Gastrocnemius medialis (tissue), 4 donors: ENCODE results near the gene NOTCH1. TPM values are rescaled to one million over a fixed set of nuclear protein-coding genes. Genes with fewer than 3 reads are reported as not detected.

Experiments used
- ATAC-seq, 2 donors: fragments of 150-250 bp; one replicate each; pipeline ENCODE4 v1.9.1; 2016
- DNase-seq, 2 donors: peaks; one replicate each; pipeline ENCODE4 v3.0.0-alpha.2; 2019
- H3K27ac ChIP-seq, 4 donors: fragments of 200-600 bp; sonication (generic); 1 replicate in 1 of 4; 2 replicates in 3 of 4; pipeline ENCODE4 v1.5.1; 2016 to 2018; ENCODE audit warnings: mild to moderate bottlenecking in 2 of 4, moderate library complexity in 1 of 4
- H3K27me3 ChIP-seq, 3 donors: fragments of 200-600 bp; sonication (generic) in 2 of 3; 1 replicate in 1 of 3; 2 replicates in 2 of 3; pipeline versions ENCODE4 v1.5.1 to v1.6.0; 2016 to 2019; ENCODE audit warnings: mild to moderate bottlenecking in 1 of 3, moderate library complexity in 1 of 3
- H3K36me3 ChIP-seq, 2 donors: fragments of 200-600 bp; sonication (generic) in 1 of 2; one replicate each; pipeline ENCODE4 v1.5.1; 2017 to 2018
- H3K4me1 ChIP-seq, 2 donors: fragments of 200-600 bp; sonication (generic) in 1 of 2; one replicate each; pipeline ENCODE4 v1.5.1; 2016 to 2017; ENCODE audit warnings: mild to moderate bottlenecking in 2 of 2
- H3K4me3 ChIP-seq, 4 donors: fragments of 200-600 bp; sonication (generic) in 3 of 4; 1 replicate in 1 of 4; 2 replicates in 3 of 4; pipeline ENCODE4 v1.5.1; 2016 to 2019; ENCODE audit warnings: mild to moderate bottlenecking in 2 of 4
- H3K9me3 ChIP-seq, 3 donors: fragments of 200-600 bp; sonication (generic) in 2 of 3; 1 replicate in 1 of 3; 2 replicates in 2 of 3; pipeline ENCODE4 v1.5.1; 2016 to 2019
- POLR2A ChIP-seq, 2 donors: fragments of 450-650 bp; IDR thresholded peaks; one replicate each; pipeline ENCODE4 v1.6.1; 2017; ENCODE audit warnings: antibody characterized with exemption in 2 of 2, mild to moderate bottlenecking in 2 of 2, moderate library complexity in 2 of 2
- in situ Hi-C, 4 donors: fragments of 200-750 bp; cut with MboI; loops; one replicate each; pipeline versions ENCODE4 v1.15.0 to v1.8.0; 2017; ENCODE audit warnings: low sequenced_read_pairs in 4 of 4
- intact Hi-C: fragments of 100-400 bp; cut with DNase I; formaldehyde crosslinking; loops from one replicate; pipeline ENCODE4 v1.15.1; 2023; ENCODE audit warnings: low total_unique reads
- total RNA-seq, 4 donors: library from RNA; depleted of rRNA; stranded (reverse); fragments of >200 nt; gene quantifications; one replicate each; pipeline versions ENCODE4 v1.1.0 to v1.2.3, GENCODE V29; 2016
- TF ChIP-seq, protein P1 (sequence below), 5 experiments: fragments of 450-650 bp in 3 of 5; fragments of 200-600 bp in 2 of 5; sonication (generic) in 2 of 5; IDR thresholded peaks in 4 of 5; conservative IDR thresholded peaks in 1 of 5; 1 replicate in 4 of 5; 2 replicates in 1 of 5; pipeline ENCODE4 v1.5.1; 2016 to 2019; ENCODE audit warnings: antibody characterized with exemption in 5 of 5, mild to moderate bottlenecking in 3 of 5, moderate library complexity in 3 of 5

NOTCH1 gene
- total RNA-seq, 4 donors from 2014 or later = 6.3 to 15.4 (median 8.2) TPM

GRCh38 chr9:136527721-136528710 lies 17.8 kb downstream of the NOTCH1 start:
- DNase-seq (no peak), ATAC-seq (no peak)
- Histone ChIP-seq H3K36me3 (no peaks in the 10 kb centered on the region), H3K4me3 (no peak overlapping the region), H3K9me3 (no peaks in the 10 kb centered on the region), H3K27me3 (no peaks in the 10 kb centered on the region), H3K27ac (peak overlapping the region; percentile 51 to 75 (median 58)), H3K4me1 (peaks cover 48 to 68% of the 10 kb centered on the region in 2 donors)
- in situ Hi-C loops (no loop called here), intact Hi-C loops (loop anchor here (5.0 to 10.0 kb wide), 2 partner anchors 41 to 107 kb away; no protein-coding TSS in a partner anchor)
- no peak for TF ChIP-seq POLR2A (IDR thresholded peaks at IDR 0.05)
- TF ChIP-seq, protein P1, sequence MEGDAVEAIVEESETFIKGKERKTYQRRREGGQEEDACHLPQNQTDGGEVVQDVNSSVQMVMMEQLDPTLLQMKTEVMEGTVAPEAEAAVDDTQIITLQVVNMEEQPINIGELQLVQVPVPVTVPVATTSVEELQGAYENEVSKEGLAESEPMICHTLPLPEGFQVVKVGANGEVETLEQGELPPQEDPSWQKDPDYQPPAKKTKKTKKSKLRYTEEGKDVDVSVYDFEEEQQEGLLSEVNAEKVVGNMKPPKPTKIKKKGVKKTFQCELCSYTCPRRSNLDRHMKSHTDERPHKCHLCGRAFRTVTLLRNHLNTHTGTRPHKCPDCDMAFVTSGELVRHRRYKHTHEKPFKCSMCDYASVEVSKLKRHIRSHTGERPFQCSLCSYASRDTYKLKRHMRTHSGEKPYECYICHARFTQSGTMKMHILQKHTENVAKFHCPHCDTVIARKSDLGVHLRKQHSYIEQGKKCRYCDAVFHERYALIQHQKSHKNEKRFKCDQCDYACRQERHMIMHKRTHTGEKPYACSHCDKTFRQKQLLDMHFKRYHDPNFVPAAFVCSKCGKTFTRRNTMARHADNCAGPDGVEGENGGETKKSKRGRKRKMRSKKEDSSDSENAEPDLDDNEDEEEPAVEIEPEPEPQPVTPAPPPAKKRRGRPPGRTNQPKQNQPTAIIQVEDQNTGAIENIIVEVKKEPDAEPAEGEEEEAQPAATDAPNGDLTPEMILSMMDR (IDR thresholded peaks at IDR 0.05 in 4 of 5, conservative IDR thresholded peaks at IDR 0.05 in 1 of 5) = no peak

DNA sequence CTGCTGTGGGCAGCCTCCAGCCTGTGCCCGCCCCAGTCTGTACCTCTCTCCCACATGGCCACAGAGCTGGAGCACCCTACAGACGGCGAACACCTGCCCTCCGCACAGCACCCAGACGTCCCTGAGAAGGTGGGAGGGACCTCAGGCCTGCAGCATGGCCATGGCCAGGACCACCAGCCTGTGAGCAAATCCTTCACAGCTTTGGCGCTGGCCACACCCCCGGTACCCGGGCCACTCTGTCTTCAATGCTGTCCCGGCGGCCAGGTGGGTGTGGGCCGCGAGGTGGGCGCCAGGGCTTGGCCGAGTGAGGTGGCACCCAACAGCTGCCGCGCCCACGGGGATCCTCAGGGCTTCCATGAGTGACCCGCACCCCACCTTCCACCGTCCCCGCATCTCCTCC lies 18.7 kb downstream of the NOTCH1 start:
- H3K4me3 ChIP-seq = no peak overlapping the region
- H3K9me3 ChIP-seq = no peaks in the 10 kb centered on the region
- in situ Hi-C loops (no loop called here), intact Hi-C loops (loop anchor here (5.0 to 10.0 kb wide), 2 partner anchors 40 to 108 kb away; no protein-coding TSS in a partner anchor)
- ATAC-seq = no peak
- DNase-seq = no peak
- peaks cover 48 to 63% of the 10 kb centered on the region in 2 donors for H3K4me1 ChIP-seq
- H3K27me3 ChIP-seq = no peaks in the 10 kb centered on the region
- TF ChIP-seq, protein P1 (IDR thresholded peaks at IDR 0.05 in 4 of 5, conservative IDR thresholded peaks at IDR 0.05 in 1 of 5) = no peak
- no peak for TF ChIP-seq POLR2A (IDR thresholded peaks at IDR 0.05)
- no peaks in the 10 kb centered on the region for H3K36me3 ChIP-seq
- H3K27ac ChIP-seq = peak overlapping the region; percentile 51 to 75 (median 58)

GRCh38 chr9:136526625-136527066 lies 19.2 kb downstream of the NOTCH1 start:
- Histone ChIP-seq H3K27ac (peak overlapping the region; percentile 51 to 75 (median 58)), H3K9me3 (no peaks in the 10 kb centered on the region), H3K4me1 (peaks cover 48 to 63% of the 10 kb centered on the region in 2 donors), H3K27me3 (no peaks in the 10 kb centered on the region), H3K36me3 (no peaks in the 10 kb centered on the region), H3K4me3 (peak overlapping the region in 2 of 4 donors; percentile 6 to 18)
- intact Hi-C loops (loop anchor here (1.0 to 10.0 kb wide), 3 partner anchors 20 to 108 kb away; partner anchors contain the start of gene NOTCH1), in situ Hi-C loops (no loop called here)
- ATAC-seq (peak; percentile 56 to 58), DNase-seq (peak in 1 of 2 donors; percentile 45)
- TF ChIP-seq, protein P1 (IDR thresholded peaks at IDR 0.05 in 4 of 5, conservative IDR thresholded peaks at IDR 0.05 in 1 of 5) = no peak
- no peak for TF ChIP-seq POLR2A (IDR thresholded peaks at IDR 0.05)

DNA sequence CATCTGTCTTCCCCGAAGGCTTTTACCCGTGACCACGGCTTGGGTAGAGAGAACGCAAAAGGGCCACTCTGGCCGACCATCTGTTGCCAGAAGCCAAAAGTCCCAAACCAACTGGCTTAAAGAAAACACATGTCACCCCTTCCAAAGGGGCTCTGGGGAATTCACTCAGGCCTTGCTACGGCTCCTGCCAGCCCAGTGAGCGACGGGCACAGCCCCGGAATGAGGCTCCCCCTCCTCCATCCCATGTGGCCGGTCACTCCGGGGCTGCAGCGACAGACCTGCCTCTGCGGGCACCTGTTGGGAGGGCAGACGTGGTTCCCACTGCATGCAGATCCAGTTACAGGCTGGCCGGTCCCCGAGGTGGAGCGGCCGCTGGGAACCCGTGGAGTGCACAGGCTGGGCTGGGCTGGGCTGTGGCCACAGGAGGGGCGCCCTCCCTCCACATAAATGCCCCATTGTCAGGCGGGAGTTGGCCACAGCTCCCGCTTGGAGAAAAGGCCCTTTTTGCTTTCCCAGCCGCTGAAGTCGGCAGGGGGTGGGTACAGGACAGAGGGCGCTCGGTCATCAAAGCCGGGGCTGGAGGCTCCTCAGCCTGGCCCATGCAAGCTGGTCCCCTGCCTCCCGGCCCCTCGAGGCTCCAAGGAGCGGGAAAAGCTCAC lies 19.9 kb downstream of the NOTCH1 start:
- peaks cover 46 to 63% of the 10 kb centered on the region in 2 donors for H3K4me1 ChIP-seq
- no peaks in the 10 kb centered on the region for H3K36me3 ChIP-seq
- intact Hi-C loops (loop anchor here (1.0 to 10.0 kb wide), 3 partner anchors 20 to 109 kb away; partner anchors contain the start of gene NOTCH1), in situ Hi-C loops (no loop called here)
- H3K27me3 ChIP-seq = no peaks in the 10 kb centered on the region
- no peak for TF ChIP-seq POLR2A (IDR thresholded peaks at IDR 0.05)
- TF ChIP-seq, protein P1 (IDR thresholded peaks at IDR 0.05 in 4 of 5, conservative IDR thresholded peaks at IDR 0.05 in 1 of 5) = no peak
- DNase-seq (peak in 1 of 2 donors; percentile 65), ATAC-seq (peak; percentile 34 to 60)
- H3K27ac ChIP-seq = peak overlapping the region; percentile 52 to 75 (median 62)
- peak overlapping the region in 3 of 4 donors; percentile 6 to 30 (median 18) for H3K4me3 ChIP-seq
- H3K9me3 ChIP-seq = no peaks in the 10 kb centered on the region
